WI38 (cell line): Measurements from ENCODE around the gene ZMIZ1.

Source experiments
- H3K4me3 ChIP-seq: 2 replicates; pipeline ENCODE4 v1.5.1; 2011; ENCODE audit warnings: low read depth, mild to moderate bottlenecking, control low read depth, low read length
- TF ChIP-seq, protein P1 (sequence below): IDR thresholded peaks from 2 replicates; pipeline ENCODE4 v1.5.1; 2012; ENCODE audit warnings: low read depth, mild to moderate bottlenecking, control low read depth, low read length

Gene ZMIZ1

DNA sequence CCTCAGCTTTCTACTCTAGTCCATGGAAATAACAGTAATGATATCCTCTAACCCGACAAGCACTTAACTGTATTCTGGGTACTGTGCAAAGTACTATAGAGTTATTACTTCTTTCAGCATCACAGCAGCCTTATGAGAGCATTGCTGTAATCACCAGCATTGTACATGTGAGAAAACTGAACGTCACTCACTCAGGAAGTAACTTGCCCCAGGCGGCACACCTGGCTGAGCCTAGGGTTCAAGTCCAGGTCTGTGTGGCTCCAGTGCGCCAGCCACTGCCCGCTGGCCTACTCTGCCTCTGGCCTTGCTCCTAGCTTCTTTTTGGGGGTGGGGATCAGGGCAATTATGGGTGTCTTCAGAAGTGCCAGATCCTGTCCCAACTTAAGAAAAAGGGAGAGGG lies 50.5 kb downstream of the ZMIZ1 start:
- H3K4me3 ChIP-seq, result no peak overlapping the region
- TF ChIP-seq, protein P1, sequence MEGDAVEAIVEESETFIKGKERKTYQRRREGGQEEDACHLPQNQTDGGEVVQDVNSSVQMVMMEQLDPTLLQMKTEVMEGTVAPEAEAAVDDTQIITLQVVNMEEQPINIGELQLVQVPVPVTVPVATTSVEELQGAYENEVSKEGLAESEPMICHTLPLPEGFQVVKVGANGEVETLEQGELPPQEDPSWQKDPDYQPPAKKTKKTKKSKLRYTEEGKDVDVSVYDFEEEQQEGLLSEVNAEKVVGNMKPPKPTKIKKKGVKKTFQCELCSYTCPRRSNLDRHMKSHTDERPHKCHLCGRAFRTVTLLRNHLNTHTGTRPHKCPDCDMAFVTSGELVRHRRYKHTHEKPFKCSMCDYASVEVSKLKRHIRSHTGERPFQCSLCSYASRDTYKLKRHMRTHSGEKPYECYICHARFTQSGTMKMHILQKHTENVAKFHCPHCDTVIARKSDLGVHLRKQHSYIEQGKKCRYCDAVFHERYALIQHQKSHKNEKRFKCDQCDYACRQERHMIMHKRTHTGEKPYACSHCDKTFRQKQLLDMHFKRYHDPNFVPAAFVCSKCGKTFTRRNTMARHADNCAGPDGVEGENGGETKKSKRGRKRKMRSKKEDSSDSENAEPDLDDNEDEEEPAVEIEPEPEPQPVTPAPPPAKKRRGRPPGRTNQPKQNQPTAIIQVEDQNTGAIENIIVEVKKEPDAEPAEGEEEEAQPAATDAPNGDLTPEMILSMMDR, result no peak

- TF ChIP-seq, protein P1, result no peak
- no peak overlapping the region for H3K4me3 ChIP-seq
These were observed 54.8 kb downstream of the ZMIZ1 start for GRCh38 chr10:79123547-79123963.

DNA sequence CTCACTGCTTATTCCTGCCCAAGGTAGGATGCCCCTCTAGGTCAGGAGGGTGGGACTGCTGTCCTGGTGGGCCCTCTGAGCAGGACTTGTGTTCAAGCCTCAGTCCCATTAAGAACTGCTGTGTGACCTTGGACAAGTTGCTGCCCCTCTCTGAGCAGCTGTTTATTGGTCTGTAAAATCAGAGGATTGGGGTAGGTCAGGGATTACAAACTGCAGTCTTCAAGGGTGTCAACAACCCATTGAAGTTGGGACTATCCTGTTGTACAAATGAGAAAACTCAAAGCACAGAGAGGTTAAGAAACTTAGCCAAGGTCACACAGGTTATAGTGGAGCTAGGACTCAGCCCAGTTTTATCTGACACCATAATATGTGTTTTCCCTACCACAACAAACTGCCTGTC lies 55.3 kb downstream of the ZMIZ1 start:
- TF ChIP-seq, protein P1, result no peak
- no peak overlapping the region for H3K4me3 ChIP-seq

DNA sequence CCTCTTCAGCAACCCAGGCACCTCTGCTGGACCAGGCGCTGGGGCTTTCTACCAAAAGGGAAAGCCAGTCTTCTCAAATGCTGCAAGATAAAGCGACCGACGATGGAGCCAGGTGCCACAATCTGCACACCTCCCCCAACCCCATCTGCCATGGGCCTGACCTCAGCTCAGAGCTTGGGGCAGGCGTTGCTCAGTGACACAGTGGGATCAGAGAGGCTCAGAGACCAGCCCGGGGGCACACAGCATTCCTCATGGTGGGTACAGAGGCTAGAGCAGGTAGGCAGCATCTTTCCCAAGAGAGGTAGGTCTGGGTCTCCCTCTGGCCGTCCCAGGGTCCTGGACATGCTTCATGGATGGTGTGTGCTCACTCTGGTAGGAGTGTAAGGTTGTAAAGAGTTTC lies 56.3 kb downstream of the ZMIZ1 start:
- no peak overlapping the region for H3K4me3 ChIP-seq
- TF ChIP-seq, protein P1, result no peak

DNA sequence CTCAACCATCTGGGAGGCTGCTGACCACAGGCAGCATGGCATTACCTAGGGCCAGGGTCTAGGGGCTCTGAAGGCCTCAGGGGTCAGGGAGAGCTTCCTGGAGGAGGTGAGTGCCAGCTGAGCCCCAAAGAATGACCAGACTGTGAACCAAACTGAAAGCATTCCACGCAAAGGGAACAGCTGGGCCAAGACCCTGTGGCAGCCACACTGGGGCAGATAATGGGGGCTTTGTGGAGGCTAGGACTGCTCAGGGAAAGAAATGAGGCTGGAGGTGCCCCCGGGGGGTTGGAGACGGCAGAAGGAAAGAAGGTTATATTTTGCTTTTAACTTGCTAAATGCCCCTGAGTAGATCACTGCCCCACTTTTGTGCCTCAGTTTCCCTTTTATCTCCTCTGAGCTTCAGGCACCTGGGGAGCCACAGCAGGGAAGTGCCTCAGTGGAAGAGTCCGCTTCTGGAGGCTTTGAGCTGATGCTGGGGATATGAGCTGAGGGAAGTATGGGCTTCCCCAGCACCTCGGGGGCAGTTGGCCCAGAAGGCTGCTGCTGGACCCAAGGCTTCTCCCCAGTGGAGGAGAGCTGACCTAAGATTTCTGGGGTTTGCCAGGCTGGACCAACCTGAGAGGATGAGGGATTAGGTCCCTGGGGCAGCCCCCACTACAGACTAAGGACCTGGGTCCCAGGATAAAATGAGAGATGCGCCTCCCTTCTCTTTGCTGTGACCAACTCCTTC lies 57.8 kb downstream of the ZMIZ1 start:
- H3K4me3 ChIP-seq, result no peak overlapping the region
- TF ChIP-seq, protein P1, result no peak

GRCh38 chr10:79127151-79127961 lies 58.6 kb downstream of the ZMIZ1 start:
- H3K4me3 ChIP-seq, result no peak overlapping the region
- TF ChIP-seq, protein P1, result no peak
